AG10803 (cell line): Measurements from ENCODE around the gene SV2A.

Experiments used
- DNase-seq: peaks from one replicate; pipeline ENCODE4 v3.0.0; 2010; ENCODE audit warnings: low read depth
- H3K4me3 ChIP-seq: 2 replicates; pipeline ENCODE4 v1.5.1; 2011; ENCODE audit warnings: mild to moderate bottlenecking, low read length, control low read depth
- TF ChIP-seq, protein P1 (sequence below): conservative IDR thresholded peaks from 2 replicates; pipeline ENCODE4 v1.5.1; 2011; ENCODE audit warnings: mild to moderate bottlenecking, low read length, control low read depth, inconsistent platforms

SV2A gene

DNA sequence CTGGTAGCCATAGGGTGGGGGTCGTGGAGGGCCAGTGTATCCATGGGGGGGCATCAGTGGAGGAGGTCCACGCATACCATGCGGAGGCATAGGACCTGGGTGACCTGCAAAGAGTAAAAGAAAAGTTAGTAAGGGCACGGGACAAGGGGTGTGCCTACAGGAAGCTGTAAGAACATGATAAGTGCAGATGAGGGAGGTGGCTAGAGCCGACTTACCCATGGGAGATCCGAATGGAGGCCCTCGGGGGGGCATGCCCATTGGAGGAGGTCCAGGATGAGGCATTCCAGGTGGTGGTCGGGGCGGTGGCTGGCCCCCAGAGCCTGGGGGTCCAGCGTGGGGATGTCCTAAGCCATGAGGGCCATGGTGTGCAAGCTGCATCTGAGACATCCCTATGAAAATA lies 6.0 kb upstream of the SV2A start:
- TF ChIP-seq, protein P1, sequence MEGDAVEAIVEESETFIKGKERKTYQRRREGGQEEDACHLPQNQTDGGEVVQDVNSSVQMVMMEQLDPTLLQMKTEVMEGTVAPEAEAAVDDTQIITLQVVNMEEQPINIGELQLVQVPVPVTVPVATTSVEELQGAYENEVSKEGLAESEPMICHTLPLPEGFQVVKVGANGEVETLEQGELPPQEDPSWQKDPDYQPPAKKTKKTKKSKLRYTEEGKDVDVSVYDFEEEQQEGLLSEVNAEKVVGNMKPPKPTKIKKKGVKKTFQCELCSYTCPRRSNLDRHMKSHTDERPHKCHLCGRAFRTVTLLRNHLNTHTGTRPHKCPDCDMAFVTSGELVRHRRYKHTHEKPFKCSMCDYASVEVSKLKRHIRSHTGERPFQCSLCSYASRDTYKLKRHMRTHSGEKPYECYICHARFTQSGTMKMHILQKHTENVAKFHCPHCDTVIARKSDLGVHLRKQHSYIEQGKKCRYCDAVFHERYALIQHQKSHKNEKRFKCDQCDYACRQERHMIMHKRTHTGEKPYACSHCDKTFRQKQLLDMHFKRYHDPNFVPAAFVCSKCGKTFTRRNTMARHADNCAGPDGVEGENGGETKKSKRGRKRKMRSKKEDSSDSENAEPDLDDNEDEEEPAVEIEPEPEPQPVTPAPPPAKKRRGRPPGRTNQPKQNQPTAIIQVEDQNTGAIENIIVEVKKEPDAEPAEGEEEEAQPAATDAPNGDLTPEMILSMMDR, result no peak
- no peak for DNase-seq
- no peak overlapping the region for H3K4me3 ChIP-seq

DNA sequence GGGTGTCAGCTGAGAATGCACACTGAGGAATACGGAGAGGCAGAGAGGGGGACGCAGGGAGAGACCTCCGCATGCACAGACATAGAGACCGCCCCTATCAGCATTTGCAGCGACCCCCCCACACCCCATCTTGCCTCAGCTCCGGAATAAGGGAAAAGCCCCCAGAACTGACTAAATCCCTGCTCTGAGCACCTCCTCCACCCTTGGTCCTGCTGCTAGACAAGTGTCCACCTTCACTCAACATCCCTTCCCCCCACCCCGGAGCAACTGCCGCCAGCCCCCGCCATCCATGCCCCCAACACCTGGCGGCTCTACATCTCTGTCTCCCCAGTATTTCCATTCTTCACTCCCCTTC lies 769 bp downstream of the SV2A start:
- TF ChIP-seq, protein P1, result no peak
- peak overlapping the region; percentile 82 for H3K4me3 ChIP-seq
- no peak for DNase-seq

DNA sequence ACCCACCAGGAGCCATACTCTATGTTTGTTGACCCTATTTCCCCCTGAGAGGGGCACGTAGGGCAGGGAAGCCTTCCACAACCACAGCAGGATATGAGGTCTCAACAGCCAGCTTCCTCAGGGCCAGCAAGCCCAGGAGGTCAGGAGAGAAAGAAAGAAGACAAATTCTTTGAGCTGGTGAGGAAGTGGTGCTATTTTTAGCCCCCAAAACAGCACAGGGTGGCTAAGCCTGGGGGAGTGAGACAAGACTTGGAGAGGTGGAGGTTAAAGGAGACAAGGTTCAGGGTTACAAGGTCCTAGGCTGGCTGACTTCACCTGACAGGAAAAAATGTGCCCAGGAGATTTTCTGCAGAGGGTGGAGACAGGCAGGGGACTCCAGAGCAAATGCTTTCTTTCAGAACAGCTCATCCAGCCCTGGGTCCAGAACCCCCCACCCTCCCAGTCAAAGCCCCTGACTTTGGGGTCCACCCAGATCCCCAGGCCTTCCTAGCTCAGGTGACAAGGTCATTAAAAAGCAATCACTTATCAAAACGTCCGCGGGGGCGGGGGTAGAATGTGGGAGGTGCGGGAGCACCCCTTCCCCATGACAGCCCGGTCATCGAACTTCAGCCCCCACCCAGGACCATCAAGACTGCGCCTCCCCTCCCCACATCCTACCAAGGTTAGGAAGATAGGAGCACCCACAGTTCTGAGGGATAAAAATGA lies 1.3 kb downstream of the SV2A start:
- peak overlapping the region; percentile 82 for H3K4me3 ChIP-seq
- DNase-seq, result no peak

DNA sequence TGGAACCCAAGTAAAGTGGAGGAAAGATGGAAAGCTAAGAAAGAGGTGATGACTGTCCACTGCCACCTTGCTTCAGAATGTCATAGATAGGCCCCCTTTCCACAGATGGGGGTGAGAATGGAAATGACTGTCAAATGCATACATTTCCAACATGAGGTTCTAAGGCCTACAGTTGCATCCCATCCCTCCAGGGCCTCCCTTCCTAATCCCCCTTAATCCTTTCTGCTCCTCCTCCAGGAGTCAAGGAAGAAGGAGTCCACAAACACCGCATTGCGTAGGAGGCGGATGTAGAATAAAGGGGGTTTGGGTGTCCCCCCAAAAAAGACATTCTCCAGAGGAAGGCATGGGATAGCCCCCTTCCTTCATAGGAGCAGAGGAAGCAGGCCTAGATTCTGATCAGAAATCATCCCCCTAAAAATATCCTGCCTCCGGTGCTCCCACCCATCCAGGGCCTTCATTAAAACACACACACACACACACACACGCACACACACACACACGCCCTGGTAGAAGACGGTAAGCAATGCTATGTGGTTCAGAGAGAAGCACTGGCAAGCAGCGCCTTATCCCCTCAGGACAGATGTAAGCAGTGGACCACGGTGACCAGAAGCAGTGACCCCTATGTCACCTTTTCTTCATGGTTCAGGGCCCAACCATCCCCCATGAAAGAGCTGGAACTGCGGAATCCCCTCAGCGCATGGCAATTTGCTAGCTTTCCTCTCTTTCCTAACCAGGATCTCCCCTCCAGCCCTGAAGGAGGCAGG lies 2.0 kb downstream of the SV2A start:
- TF ChIP-seq, protein P1, result no peak
- no peak for DNase-seq
- H3K4me3 ChIP-seq, result no peak overlapping the region

More for the DNA sequence above, 1.3 kb downstream of the SV2A start:
- TF ChIP-seq, protein P1, result no peak

DNA sequence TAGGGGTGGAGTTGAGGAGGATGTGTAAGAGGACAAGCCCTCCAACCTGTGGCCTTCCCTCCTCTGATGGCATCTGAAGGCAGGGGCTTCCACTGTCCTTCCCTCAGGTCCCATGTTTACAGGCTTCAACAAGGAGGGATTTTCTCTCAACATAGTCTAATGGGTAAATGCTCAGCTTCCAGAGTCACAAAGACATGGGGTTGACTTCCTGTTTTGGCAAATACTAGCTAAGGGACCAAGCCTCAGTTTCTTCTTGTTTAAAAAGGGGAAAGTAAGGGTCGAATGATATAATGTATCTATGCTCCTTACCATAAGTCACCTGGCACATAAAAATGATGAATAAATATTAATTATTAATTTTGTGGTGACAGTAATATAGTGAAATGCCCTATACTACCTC lies 3.1 kb downstream of the SV2A start:
- H3K4me3 ChIP-seq, result no peak overlapping the region
- DNase-seq, result no peak
- TF ChIP-seq, protein P1, result no peak

DNA sequence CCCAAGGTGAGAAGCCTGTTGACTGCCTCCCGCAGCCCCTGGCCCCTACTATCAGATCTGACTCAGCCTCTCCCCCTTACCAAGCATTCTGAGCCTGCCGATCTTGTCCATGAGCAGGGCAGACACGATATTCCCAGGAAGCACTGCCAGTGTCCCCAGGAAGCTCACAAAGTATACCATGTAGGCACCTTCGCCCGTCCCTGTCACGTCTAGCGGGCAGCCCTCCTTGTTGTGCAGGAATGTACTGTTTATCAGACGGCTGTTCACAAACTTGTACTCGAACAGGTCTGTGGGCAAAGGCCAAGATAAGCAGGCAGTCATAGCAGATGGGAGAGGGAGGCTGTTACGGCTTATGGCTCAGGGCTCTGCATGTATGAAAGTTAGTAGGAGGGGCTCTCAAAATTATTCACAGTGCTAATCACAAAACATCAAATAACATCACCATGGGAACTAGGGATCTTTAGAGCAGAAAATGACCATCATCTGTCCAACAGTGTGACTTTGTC lies 11.0 kb downstream of the SV2A start:
- no peak overlapping the region for H3K4me3 ChIP-seq
- DNase-seq, result no peak
- TF ChIP-seq, protein P1, result no peak
